Smooth muscle cell (in vitro differentiated cells): Measurements from ENCODE around the gene LSM3. TPM values are rescaled to one million over a fixed set of nuclear protein-coding genes. Genes with fewer than 3 reads are reported as not detected.

Experiments used
- DNase-seq: peaks from one replicate; lab custom pipeline; 2025; ENCODE audit not compliant: unreplicated experiment; lab: John Stamatoyannopoulos, UW
- H2AFZ ChIP-seq: fragments of 200-600 bp; sonication (generic); 2 replicates; pipeline ENCODE4 v1.6.0; 2016; ENCODE audit warnings: antibody characterized with exemption, low read depth, mild to moderate bottlenecking
- H3F3A ChIP-seq: fragments of 200-600 bp; sonication (generic); 2 replicates; pipeline ENCODE4 v1.6.0; 2017; ENCODE audit warnings: antibody characterized with exemption, low read depth
- H3K27ac ChIP-seq: fragments of 200-600 bp; sonication (generic); 2 replicates; pipeline ENCODE4 v1.5.1; 2016; ENCODE audit warnings: low read depth, mild to moderate bottlenecking
- H3K27me3 ChIP-seq: fragments of 200-600 bp; sonication (generic); 2 replicates; pipeline ENCODE4 v1.6.1; 2016; ENCODE audit warnings: low read depth, mild to moderate bottlenecking
- H3K36me3 ChIP-seq: fragments of 200-600 bp; sonication (generic); 2 replicates; pipeline ENCODE4 v1.5.1; 2016; ENCODE audit warnings: low read depth
- H3K4me1 ChIP-seq: fragments of 200-600 bp; sonication (generic); 2 replicates; pipeline ENCODE4 v1.5.1; 2016; ENCODE audit warnings: low read depth
- H3K4me2 ChIP-seq: fragments of 200-600 bp; sonication (generic); 2 replicates; pipeline ENCODE4 v1.6.0; 2016; ENCODE audit warnings: mild to moderate bottlenecking
- H3K4me3 ChIP-seq: fragments of 200-600 bp; sonication (generic); 2 replicates; pipeline ENCODE4 v1.5.1; 2016; ENCODE audit warnings: mild to moderate bottlenecking
- H3K79me2 ChIP-seq: fragments of 200-600 bp; sonication (generic); 2 replicates; pipeline ENCODE4 v1.6.0; 2016; ENCODE audit warnings: low read depth, mild to moderate bottlenecking
- H3K9ac ChIP-seq: fragments of 200-600 bp; sonication (generic); 2 replicates; pipeline ENCODE4 v1.6.0; 2016; ENCODE audit warnings: low read depth
- H3K9me3 ChIP-seq: fragments of 200-600 bp; sonication (generic); replicated peaks from 2 replicates; pipeline ENCODE4 v1.5.1; 2016; ENCODE audit warnings: low read depth
- H4K20me1 ChIP-seq: fragments of 200-600 bp; sonication (generic); 2 replicates; pipeline ENCODE4 v1.6.0; 2016; ENCODE audit warnings: low read depth
- WGBS: methylation state at CpG from one replicate; pipeline ENCODE4 v1.1.7; 2016; ENCODE audit warnings: low lambda C conversion rate; 5-methylcytosine and 5-hydroxymethylcytosine counted together
- polyA plus RNA-seq: library from polyadenylated mRNA; unstranded; fragments of >200 nt; fragmentation: Nextera tagmentation; extraction: Ambion mirVana; gene quantifications from 2 replicates; pipeline ENCODE4 v1.2.1, GENCODE V29; 2016
- total RNA-seq: library from RNA; depleted of rRNA; stranded (reverse); fragments of >200 nt; gene quantifications from 2 replicates; pipeline ENCODE4 v1.2.3, GENCODE V29; 2014
- TF ChIP-seq, protein P1 (sequence below): fragments of 200-600 bp; sonication (generic); IDR thresholded peaks from 2 replicates; pipeline ENCODE4 v1.5.1; 2017; ENCODE audit warnings: borderline replicate concordance, mild to moderate bottlenecking, antibody characterized with exemption; ENCODE audit not compliant: insufficient read depth, poor library complexity, severe bottlenecking

The LSM3 gene
- total and polyA plus RNA-seq, 2 experiments from 2014 or later: 18.3 to 31.9 TPM

DNA sequence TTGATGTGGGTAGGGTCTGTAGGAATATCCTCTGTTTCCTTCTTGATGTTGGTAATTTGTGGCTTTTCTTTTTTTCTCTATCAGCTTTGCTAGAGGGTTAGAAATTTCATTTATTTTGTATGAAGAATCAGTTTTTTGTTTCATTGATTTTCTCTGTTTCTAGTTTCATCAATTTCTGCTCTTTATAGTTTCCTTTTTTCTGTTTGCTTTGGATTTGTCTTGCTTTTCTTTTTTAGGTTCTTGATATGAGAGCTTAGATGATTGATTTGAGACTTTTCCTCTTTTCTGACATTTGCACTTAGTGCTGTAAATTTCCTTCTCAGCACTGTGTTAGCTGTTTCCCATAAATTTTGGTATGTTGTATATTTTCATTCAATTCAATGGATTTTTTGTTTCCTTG, 61.3 kb downstream of the LSM3 start:
- DNase-seq: no peak
- TF ChIP-seq, protein P1, sequence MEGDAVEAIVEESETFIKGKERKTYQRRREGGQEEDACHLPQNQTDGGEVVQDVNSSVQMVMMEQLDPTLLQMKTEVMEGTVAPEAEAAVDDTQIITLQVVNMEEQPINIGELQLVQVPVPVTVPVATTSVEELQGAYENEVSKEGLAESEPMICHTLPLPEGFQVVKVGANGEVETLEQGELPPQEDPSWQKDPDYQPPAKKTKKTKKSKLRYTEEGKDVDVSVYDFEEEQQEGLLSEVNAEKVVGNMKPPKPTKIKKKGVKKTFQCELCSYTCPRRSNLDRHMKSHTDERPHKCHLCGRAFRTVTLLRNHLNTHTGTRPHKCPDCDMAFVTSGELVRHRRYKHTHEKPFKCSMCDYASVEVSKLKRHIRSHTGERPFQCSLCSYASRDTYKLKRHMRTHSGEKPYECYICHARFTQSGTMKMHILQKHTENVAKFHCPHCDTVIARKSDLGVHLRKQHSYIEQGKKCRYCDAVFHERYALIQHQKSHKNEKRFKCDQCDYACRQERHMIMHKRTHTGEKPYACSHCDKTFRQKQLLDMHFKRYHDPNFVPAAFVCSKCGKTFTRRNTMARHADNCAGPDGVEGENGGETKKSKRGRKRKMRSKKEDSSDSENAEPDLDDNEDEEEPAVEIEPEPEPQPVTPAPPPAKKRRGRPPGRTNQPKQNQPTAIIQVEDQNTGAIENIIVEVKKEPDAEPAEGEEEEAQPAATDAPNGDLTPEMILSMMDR: no peak
- no peak overlapping the region for H3K4me3 ChIP-seq

GRCh38 chr3:14240366-14240765, 61.7 kb downstream of the LSM3 start:
- no peak for DNase-seq
- Histone ChIP-seq H2AFZ (no peak overlapping the region), H3K27ac (no peak overlapping the region), H3K9me3 (no peaks in the 10 kb centered on the region), H3K9ac (no peak overlapping the region), H3K4me3 (no peak overlapping the region), H3K4me1 (peaks cover 3% of the 10 kb centered on the region), H4K20me1 (no peaks in the 10 kb centered on the region), H3K36me3 (no peaks in the 10 kb centered on the region), H3K79me2 (no peaks in the 10 kb centered on the region), H3K27me3 (peaks cover 49% of the 10 kb centered on the region), H3K4me2 (no peak overlapping the region), H3F3A (no peaks in the 10 kb centered on the region)
- TF ChIP-seq, protein P1: no peak
- 89% methylated on average over 4 of the region's 4 CpGs for WGBS

More for the DNA sequence above, 61.3 kb downstream of the LSM3 start:
- H3K27ac ChIP-seq: no peak overlapping the region
- H3K9me3 ChIP-seq: no peaks in the 10 kb centered on the region
- no peaks in the 10 kb centered on the region for H3K36me3 ChIP-seq
- no peaks in the 10 kb centered on the region for H3K79me2 ChIP-seq
- H3K9ac ChIP-seq: no peak overlapping the region
- H3K4me2 ChIP-seq: no peak overlapping the region
- H4K20me1 ChIP-seq: no peaks in the 10 kb centered on the region
- H2AFZ ChIP-seq: no peak overlapping the region
- H3K27me3 ChIP-seq: peaks cover 49% of the 10 kb centered on the region
- H3K4me1 ChIP-seq: peaks cover 3% of the 10 kb centered on the region
- no peaks in the 10 kb centered on the region for H3F3A ChIP-seq

DNA sequence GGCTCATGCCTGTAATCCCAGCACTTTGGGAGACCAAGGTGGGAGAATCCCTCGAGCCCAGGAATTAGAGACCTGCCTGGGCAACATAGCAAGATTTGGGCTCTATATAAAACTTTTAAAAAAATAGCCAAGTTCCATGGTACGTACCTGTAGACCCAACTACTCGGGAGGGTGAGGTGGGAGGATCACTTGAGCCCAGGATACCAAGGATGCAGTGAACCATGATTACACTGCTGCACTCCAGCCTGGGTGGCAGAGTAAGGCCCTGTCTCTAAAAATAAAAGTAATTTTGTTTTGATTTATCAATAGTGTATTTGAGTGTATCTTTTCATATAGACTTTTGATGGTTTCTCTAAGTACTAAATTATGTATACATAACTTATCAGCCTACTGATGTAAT, 63.1 kb downstream of the LSM3 start:
- H3K36me3 ChIP-seq: no peaks in the 10 kb centered on the region
- no peak overlapping the region for H3K9ac ChIP-seq
- H3K4me1 ChIP-seq: peaks cover 3% of the 10 kb centered on the region
- H2AFZ ChIP-seq: no peak overlapping the region
- H3K4me2 ChIP-seq: no peak overlapping the region
- no peaks in the 10 kb centered on the region for H4K20me1 ChIP-seq
- DNase-seq: no peak
- H3K27me3 ChIP-seq: peaks cover 45% of the 10 kb centered on the region
- TF ChIP-seq, protein P1: no peak
- H3K27ac ChIP-seq: no peak overlapping the region
- no peak overlapping the region for H3K4me3 ChIP-seq
- no peaks in the 10 kb centered on the region for H3K9me3 ChIP-seq
- H3F3A ChIP-seq: no peaks in the 10 kb centered on the region
- 93% methylated on average over 3 of the region's 3 CpGs for WGBS
- no peaks in the 10 kb centered on the region for H3K79me2 ChIP-seq

GRCh38 chr3:14242490-14243311, 64.1 kb downstream of the LSM3 start:
- Histone ChIP-seq H3K79me2 (no peaks in the 10 kb centered on the region), H4K20me1 (no peaks in the 10 kb centered on the region), H3K27ac (no peak overlapping the region), H3K36me3 (no peaks in the 10 kb centered on the region), H3K4me2 (no peak overlapping the region), H3K9ac (no peak overlapping the region), H3K4me1 (peaks cover 3% of the 10 kb centered on the region), H3F3A (no peaks in the 10 kb centered on the region), H3K9me3 (no peaks in the 10 kb centered on the region), H3K4me3 (no peak overlapping the region), H2AFZ (no peak overlapping the region), H3K27me3 (peaks cover 35% of the 10 kb centered on the region)
- 91% methylated on average over 12 of the region's 12 CpGs for WGBS
- TF ChIP-seq, protein P1: no peak
- DNase-seq: no peak
